Measurements from ENCODE around the gene TMEM138.

The TMEM138 gene

GRCh38 chr11:61406067-61406466, 43.9 kb downstream of the TMEM138 start:
- no peak for DNase-seq (ENCODE audit: low read depth)

- no peak for DNase-seq (ENCODE audit: low read depth)
Measured at GRCh38 chr11:61406991-61407728, 45.0 kb downstream of the TMEM138 start.

- DNase-seq (ENCODE audit: low read depth), result no peak
Measured at GRCh38 chr11:61411589-61411988, 49.4 kb downstream of the TMEM138 start.

- no peak for DNase-seq (ENCODE audit: low read depth)
Measured at GRCh38 chr11:61413496-61413895, 51.3 kb downstream of the TMEM138 start.

GRCh38 chr11:61414547-61414946, 52.4 kb downstream of the TMEM138 start:
- no peak for DNase-seq (ENCODE audit: low read depth)

- DNase-seq (ENCODE audit: low read depth), result no peak
Measured at GRCh38 chr11:61415381-61415780, 53.2 kb downstream of the TMEM138 start.

GRCh38 chr11:61416941-61417340, 54.8 kb downstream of the TMEM138 start:
- no peak for DNase-seq (ENCODE audit: low read depth)

- DNase-seq (ENCODE audit: low read depth), result no peak
Measured at GRCh38 chr11:61417670-61418069, 55.5 kb downstream of the TMEM138 start.

GRCh38 chr11:61418136-61418535, 56.0 kb downstream of the TMEM138 start:
- DNase-seq (ENCODE audit: low read depth), result no peak

Measured in stimulated activated CD4-positive, alpha-beta T cell treated with anti-CD3 and anti-CD28 coated beads, Interleukin-2, amount 100 ng/mL, for 4 hours (primary cell).